ENCODE results near the gene UPF1.

UPF1 gene

DNA sequence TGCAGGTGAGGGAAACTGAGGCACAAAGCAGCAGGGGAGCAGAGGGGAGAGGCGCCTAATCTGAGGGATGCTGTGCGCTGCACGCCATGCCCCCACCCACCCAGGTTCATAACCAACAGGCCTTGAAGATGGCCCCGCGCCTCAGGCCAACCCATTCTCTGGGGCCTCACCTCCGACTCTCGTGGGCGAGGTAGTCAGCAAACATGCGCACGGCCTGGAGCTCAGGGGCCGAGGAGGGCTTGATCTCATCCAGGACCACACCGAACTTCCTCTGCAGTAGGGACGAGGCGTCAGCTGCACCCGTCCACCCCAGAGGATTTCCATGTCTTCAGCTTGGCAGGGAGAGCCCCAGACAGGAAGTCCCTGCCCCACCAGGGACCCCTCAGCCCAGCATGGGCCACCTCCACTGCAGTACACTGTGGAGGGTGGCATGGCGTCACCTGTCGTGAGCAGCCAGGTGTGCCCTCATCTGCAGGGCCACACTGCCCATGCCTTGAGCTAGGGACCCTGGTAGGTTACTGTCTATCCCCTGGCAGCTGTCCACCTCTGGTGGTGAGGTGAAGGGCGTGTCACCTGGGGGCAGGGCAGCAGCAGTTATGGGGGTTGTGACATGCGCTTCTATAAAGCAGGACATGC, 79.2 kb downstream of the UPF1 start:
- TF ChIP-seq, protein P1, sequence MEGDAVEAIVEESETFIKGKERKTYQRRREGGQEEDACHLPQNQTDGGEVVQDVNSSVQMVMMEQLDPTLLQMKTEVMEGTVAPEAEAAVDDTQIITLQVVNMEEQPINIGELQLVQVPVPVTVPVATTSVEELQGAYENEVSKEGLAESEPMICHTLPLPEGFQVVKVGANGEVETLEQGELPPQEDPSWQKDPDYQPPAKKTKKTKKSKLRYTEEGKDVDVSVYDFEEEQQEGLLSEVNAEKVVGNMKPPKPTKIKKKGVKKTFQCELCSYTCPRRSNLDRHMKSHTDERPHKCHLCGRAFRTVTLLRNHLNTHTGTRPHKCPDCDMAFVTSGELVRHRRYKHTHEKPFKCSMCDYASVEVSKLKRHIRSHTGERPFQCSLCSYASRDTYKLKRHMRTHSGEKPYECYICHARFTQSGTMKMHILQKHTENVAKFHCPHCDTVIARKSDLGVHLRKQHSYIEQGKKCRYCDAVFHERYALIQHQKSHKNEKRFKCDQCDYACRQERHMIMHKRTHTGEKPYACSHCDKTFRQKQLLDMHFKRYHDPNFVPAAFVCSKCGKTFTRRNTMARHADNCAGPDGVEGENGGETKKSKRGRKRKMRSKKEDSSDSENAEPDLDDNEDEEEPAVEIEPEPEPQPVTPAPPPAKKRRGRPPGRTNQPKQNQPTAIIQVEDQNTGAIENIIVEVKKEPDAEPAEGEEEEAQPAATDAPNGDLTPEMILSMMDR (IDR thresholded peaks at IDR 0.05) = no peak

DNA sequence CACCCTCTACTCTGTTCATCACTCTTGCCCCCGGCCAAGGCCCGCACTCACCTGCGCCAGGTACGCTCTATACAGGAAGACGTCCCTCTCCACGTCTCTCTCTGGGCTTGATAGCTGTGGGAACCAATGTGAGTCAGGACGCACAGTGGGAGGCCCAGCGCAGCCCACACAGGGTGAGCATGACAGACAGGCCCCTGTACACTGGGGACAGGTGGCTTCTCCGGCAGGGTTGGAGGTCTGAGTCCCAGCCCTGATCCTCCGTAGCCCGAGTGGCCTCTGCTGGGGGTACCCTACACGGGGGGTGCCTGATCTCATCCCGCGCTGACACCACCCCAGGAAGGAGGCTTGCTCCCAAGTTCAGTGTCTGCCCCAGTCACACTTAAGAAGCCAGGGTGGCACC, 81.2 kb downstream of the UPF1 start:
- TF ChIP-seq, protein P1 (IDR thresholded peaks at IDR 0.05) = no peak

DNA sequence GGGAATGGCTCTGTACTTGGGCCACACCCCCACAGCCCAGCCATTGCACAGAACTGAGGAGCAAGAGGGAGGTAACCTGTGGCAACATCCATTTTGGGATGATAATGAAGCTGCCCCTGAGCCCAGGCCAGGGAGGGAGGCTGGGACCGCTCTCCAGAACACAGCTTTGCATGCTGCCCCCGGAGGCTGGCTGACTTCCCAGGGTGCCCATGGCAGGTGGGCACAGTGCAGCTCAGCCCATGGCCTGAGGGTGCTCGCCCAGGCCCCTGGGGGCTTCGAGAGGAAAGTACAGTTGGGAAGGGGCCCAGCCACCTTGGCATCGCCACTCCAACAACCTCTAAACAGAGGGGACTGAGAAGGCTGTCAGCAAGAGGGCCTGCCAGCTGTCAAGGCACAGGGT, 81.7 kb downstream of the UPF1 start:
- TF ChIP-seq, protein P1 (IDR thresholded peaks at IDR 0.05) = no peak

DNA sequence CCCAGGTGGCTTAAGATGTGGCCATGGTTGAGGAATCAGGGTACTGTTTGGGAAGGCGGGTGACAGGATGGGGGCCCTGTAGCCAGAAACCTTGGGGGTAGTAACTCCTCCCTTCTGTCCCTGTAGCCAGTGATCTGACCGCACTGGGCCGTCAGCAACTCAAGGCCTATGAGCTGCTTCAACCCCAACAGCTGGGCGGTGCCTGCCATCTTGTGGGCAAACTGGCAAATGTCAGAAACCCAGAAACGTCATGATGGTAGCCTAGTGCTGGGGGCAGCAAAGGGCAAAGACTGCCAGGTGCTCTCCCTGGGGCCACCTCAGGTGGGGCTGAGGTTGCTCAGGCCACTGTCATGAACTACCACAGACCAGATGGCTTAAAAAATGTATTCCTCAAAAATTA, 83.9 kb downstream of the UPF1 start:
- TF ChIP-seq, protein P1 (IDR thresholded peaks at IDR 0.05) = peak; percentile 22; the same call in 1 of the 2 replicates

Data from LNCAP (cell line).